Endometrium (tissue), 2 donors: ENCODE data around the gene ANOS1.
A peak's percentile ranks its signal among the peaks of the same experiment; 100 is the strongest.
"Not testable (repeated sequence)": the region's sequence is repeated elsewhere in the genome, so short reads cannot be mapped to it uniquely, and the experiment has no call there.

ENCODE experiments used
- FAIRE-seq: peaks from 2 replicates; lab custom pipeline; 2012; peaks lifted over from hg19 to GRCh38; lab: Jason Lieb, UNC
- donor health status: control.
- donor health status: control.

Gene ANOS1, protein sequence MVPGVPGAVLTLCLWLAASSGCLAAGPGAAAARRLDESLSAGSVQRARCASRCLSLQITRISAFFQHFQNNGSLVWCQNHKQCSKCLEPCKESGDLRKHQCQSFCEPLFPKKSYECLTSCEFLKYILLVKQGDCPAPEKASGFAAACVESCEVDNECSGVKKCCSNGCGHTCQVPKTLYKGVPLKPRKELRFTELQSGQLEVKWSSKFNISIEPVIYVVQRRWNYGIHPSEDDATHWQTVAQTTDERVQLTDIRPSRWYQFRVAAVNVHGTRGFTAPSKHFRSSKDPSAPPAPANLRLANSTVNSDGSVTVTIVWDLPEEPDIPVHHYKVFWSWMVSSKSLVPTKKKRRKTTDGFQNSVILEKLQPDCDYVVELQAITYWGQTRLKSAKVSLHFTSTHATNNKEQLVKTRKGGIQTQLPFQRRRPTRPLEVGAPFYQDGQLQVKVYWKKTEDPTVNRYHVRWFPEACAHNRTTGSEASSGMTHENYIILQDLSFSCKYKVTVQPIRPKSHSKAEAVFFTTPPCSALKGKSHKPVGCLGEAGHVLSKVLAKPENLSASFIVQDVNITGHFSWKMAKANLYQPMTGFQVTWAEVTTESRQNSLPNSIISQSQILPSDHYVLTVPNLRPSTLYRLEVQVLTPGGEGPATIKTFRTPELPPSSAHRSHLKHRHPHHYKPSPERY

DNA sequence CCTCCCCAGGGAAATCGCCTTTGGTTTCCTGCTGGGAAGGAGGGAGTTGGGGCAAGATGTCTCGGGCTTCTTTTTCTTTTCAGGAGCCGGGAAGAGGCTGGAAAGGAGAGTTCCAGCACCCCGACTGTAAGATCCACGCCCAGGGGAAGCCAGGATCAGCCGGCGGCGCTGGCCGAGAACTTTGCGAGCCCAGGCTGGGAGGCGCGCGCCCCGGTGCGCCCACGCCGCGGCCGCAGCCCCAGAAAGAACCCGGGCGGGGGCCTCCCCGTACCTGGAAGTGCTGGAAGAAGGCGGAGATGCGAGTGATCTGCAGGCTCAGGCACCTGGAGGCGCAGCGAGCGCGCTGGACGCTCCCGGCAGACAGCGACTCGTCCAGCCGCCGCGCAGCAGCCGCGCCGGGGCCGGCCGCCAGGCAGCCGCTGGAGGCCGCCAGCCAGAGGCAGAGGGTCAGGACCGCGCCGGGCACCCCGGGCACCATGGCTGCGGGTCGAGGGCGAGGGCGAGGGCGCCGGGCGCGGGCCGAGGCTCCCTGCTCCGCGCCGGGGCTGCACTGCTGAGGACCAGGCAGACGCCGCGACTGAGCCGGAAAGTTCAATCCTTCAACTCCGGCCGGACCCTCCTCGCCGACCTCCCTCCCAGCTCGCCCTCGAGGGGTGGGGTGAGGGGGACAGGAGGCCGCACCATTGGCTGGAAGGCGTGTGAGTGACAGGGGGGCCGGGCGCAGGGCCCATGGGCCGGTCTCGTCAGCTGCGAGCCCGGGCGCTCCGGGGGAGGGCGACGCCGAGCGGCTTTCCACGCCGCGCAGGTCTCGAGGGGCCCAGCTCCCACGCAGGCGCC, at the start of gene ANOS1:
ANOS1 (minus strand) TSS at position 579 of the 837 bp plus-strand sequence; CDS start at position 478, 101 bp downstream.
- no peak for FAIRE-seq

DNA sequence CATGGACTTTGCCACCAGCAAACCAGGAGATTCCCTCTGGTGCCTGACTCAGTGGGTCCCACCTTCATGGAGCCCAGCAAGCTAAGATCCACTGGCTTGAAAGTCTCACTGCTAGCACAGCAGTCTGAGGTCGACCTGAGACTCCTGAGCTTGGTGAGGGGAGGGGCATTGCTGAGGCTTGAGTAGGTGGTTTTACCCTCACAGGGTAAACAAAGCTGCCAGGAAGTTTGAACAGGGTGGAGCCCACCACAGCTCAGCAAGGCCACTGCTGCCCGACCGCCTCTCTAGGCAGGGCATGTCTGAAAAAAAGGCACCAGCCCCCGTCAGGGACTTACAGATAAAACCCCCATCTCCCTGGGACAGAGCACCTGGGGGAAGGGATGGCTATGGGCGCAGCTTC, 41.2 kb upstream of the ANOS1 start:
- FAIRE-seq, result no peak

DNA sequence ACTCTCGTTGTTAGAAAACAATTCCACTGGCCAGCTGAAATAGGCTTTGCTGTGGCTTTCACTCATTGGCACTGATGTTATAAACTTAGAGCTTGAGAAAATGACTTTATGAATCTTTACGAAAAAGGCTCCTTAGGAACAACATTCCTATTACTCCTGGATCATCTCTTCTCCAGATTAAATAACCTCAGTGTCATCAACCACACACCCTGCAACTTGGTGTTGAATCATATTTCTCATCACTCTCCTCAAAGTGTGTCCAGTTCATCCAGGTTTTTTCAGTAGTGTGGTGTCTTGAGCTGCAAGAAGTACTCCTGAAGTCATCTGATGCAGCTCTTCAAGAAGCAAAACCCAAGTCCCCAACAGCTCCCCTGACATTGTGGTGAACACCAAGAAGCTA, 28.1 kb upstream of the ANOS1 start:
- no peak for FAIRE-seq

DNA sequence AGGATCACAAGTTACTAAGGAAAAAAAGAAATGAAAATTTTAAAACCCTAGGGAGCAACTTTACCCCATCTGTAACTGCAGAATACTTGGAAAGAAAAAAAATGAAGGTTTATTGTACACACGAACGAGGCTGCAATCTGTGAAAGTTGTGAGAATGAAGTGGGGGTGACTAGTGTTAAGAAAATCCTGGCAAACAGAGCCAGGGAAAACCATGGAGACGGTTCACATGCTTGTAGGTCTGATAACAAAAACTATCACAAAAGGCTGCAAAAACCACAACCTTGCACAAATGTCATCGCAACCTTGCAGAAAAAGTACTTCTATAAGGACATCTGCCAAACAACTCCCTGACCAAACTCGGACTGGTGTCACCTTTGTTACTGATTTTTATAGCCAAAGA, 26.8 kb upstream of the ANOS1 start:
- not testable (repeated sequence) for FAIRE-seq

DNA sequence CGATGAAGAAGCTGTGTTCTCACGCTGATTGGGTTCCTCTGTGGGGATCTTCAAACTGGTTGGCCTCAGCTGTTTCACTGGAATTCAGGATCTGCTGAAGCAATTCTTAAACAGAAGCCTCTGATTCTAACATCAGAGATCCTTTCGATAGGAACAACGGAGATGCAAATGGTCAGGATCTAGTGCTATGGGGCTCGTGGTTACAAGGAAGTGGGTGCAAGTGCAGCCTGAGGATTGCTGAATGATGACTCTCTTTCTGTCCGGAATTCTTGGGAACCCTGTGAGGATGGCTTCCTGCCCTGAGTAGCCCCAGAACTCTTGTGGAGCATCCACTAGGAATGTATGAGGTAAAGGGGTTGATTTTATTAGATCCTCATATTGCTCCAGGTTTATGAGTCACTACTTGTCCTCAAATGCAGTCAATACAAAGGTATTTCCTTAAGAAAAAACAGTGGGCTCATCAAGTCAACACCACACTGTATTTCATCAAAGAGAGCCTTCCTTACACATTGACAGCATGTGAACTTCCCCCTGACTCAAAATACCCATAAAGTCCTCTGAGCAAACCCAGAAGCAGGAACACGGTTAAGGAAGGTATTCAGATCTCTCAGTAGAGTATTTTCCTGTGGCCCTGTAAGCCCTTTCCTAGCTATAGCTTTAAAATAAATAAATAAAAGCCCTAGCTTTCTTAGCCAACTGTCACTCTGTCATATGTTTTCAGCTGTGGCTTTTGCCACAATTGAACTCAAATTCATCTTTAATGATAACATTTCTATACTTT, 25.9 kb upstream of the ANOS1 start:
- FAIRE-seq, result not testable (repeated sequence)

DNA sequence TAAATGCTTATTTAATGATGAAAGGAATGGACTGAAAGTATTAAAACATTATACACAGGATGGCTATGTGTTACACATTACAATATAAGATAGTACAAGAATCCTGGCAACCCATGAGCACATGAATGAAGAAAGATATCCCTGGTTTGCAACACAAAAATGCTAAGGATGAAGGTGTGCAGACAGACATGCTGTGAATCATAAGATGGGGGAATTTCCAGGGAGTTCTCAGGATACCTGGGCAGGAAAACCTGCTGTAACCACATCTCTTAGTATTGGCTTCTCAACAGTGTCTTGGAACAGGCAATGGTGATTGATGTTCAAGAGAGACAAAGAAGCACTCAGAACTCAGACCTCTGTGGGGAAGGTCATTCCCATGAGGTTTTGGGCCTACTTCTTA, 23.9 kb upstream of the ANOS1 start:
- FAIRE-seq, result no peak

DNA sequence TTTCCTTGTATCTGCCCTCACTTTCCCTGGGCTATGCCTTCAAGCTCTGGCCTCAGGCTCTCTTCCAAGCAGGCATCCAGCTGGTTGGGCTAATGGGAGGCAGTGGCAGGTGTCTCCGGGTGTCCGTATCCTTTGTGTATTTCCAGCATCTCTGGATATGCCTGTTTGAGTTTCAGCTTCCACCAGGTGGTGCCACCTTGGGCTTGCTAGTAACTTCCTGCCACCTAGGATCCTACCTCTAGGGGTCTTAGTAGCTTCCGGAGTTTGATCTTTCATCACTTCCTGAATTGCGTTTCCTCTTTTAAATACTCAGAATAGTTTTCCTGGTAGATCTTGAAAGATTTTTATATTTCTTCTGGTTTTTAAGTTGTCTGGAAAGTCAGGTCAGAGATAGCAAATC, 23.2 kb upstream of the ANOS1 start:
- FAIRE-seq, result no peak

DNA sequence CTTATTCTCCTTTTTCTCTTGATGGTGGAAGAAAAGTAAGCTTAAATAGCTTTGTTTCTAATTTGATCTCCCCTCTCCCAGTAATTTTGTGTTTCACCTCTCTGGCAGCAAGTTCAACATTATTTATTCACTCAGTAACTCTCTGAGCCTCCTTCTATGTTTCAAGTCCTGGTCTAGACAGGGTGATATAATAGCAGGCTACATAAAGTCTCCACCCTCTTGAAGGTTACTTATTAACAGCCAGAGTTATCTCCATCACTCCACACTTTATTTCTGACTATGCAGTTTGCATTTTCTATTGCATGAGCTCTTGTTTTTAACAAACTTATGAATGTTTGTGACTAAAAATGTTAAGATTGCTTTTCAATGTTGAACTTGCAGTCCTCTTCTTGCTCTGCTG, 17.8 kb upstream of the ANOS1 start:
- no peak for FAIRE-seq

DNA sequence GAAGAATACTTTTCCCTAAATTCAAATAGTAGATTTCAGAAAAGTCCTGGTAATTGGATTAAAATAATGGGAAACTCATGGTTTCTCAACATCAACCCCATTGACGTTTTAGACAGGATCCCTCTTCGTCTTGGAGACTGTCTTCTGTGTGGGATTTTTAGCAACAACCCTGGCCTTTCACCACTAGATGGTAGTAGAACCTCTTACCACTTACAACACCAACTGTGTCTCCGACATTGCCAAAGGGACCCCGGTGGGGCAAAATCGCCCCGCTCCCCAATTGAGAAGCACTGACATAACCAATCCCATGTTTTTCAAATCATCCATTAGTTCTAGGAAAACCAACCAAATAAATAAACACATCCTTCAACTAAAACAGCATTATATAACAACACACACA, 16.9 kb upstream of the ANOS1 start:
- no peak for FAIRE-seq

DNA sequence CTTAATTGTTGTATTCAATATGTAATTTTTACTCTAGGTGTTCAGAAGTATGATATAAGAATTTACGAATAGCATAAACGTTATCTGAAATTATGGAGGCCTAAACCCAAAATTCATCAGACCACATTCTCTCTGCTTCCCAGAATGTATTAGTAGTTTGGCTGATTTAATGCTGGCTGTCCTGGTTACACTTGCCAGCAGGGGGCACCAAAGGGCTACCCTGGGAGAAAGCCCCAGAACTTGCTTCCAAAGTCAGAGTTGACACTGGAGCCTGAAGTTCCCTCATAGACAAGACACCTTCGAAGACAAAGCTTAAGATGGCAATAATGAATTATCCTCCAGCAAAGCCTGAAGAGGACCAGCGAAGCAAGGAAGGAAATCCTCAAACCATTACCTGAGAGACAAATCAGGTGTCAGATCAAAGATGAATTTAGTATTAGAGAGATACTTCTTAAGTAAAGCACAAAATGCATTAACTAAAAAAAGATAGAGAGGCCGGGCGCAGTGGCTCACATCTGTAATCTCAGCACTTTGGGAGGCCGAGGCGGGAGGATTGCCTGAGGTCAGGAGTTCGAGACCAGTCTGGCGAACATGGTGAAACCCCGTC, 11.3 kb upstream of the ANOS1 start:
- FAIRE-seq, result no peak

DNA sequence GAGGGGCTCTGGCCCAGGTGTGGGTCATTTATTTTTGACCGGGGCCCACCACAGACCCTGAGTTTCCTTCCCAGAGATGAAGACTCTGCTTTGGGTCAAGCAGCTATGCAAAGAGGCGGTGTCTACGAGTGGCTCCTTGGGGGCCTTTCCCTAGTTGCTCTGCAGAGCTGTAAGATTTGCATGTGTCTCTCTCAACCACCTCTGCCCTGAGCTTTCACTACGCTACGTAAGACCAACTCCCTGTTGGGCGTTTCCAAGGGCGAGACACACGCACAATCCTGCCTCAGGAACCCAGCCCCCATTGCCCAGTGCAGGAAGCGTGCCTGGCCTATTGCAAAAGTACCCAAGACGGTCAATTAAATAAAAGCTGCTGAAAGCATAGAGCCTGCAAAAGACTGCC, 10.0 kb upstream of the ANOS1 start:
- no peak for FAIRE-seq

DNA sequence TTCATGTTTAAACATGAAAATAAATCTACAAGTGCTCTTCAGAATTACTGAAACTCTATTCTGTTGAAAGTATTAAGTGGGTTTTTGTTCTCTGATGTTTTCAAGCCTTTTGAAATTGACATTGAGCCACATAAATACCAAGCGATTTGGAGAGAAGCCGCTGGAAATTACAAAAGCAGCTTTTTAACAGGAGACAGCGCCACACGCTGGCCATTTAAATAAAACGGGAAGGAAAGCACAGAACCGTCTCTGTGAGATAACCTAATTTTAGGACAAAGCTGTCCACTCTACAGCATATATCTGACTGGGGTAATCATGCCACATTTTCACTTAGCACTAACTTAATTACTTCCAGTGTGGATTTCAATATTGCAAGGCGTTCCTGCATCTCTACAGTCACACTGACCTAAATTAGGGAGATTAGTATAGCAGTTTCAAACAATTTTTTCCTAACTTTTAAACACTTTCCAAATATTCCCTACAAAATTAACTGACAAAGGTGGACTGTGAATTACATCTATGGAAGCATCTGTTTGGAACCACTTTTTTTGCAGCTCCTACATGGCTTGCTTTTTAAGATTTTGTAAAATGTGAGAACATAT, 6.8 kb upstream of the ANOS1 start:
- FAIRE-seq, result peak; percentile 29

DNA sequence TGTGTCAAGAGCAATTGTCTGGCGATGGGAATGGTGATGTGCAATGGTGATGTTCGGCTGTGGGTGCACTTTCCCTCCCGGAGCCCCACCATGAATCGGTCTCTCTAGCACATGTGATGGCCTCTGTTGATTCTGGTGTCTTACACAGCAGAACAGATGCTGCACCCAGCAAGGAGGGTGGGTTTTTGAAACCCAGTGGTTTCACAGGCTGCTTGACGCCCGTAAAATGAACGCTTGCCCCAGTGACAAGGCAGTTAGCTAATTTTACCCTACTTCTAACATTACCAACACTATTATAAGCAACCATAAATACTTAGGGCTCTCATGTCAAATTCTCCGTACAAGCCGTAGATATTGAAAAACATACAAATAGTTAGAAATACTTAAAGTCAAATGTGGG, 5.9 kb upstream of the ANOS1 start:
- no peak for FAIRE-seq

DNA sequence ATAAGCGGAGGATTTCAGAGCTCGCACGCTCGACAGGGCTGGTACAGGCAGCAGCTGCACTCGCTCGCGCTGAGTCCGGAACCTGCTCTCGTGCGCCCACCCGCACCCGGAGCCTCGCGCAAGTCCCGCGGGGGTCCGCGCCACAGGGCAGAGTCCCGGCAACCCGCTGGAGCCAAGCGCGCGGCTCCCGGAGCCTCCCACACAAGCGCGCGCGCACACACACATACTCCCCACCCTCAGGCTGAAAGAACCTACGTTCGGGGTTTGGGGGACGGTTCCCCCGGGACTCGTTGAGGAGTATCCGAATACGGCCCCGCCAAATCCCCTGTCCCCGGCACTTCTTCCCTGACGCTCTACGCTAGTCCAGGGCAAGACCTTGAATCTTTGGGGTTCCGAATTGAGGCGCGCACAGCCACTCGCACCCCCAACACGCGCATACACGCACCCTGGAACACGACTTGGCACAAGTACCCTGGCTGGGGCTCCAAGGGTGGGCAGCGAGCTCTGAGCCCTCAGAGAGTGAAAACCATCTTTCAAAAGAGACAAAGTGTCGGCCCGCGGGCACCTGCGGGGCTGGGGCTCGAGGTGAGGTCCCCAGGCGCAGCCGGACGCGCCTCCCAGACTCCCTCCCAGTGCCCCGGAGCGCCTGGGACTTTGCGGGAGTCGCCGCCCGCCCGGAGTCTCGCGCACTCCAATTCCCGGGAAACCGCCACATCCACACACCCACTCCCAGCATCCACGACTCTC, 952 bp downstream of the ANOS1 start:
- no peak for FAIRE-seq

DNA sequence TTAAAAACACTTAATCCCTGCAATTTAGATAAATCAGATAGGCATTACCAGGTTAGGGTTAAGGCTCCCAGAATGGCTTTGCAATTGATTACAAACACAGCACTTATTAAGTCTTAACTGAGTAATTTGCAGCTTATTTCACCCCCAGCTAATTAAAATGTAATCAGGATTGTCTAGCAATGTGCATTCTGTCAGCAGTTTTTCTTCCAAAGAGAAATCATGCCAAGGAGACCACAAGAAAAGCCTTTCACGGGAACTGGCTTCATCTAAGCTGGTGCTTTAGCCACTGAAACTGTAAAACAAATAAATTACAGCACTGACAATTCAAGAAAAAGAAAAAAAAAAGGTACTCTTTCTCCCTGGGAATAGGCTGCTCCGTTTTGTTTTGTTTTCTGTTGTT, 2.1 kb downstream of the ANOS1 start:
- no peak for FAIRE-seq

DNA sequence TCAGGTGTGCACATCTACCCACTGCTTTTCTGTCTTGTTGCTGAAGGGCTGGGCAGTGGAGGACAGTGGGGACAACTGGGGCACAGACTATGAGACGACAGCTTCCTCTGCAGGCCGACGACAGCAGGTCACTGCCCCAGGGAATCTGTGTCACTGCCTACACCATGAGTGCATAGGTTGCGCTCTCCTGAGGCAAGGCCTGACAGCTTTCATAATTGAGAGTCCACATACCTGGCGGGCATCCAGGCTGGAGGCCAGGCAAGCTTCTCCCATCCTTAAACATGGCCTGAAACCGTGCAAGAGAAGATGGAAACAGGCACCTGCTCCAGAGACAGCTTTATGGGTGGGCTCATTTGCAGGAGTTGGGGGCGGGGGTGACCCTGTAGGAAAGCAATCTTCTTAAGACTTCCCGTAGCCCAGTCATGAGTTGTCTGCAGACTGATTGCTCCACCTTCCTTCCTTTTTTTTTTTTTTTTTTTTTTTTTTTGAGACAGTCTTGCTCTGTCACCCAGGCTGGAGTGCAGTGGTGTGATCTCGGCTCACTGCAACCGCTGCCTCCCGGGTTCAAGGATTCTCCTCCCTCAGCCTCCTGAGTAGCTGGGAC, 2.9 kb downstream of the ANOS1 start:
- no peak for FAIRE-seq

DNA sequence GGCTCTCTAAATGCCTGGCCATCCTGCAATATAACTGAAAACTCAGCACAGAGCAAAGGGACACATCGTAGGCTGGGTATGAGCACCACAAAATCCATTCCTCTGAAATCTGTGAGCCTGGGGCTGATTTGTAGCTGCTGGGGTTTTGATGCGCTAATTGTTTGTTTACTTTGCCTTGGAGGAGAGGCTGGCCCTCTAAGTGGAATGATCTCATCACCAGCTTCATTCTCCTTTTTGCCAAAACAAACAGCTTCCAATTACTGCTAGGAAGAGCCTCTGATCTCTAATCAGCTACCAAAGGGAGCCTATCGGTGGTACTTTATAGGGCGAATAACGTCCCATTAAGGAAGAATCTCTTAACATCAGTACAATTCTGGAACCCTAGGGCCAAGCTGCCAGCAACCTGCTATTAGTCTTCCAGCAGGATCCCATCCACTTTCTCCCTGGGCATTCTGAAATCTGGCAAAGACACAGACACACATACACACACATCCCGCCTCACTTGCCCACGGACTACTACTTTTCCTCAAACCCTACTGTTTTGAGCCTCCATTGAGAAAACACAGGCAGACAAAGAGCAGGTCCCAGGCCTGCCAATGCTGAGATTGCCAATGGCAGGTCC, 5.8 kb downstream of the ANOS1 start:
- FAIRE-seq, result no peak

DNA sequence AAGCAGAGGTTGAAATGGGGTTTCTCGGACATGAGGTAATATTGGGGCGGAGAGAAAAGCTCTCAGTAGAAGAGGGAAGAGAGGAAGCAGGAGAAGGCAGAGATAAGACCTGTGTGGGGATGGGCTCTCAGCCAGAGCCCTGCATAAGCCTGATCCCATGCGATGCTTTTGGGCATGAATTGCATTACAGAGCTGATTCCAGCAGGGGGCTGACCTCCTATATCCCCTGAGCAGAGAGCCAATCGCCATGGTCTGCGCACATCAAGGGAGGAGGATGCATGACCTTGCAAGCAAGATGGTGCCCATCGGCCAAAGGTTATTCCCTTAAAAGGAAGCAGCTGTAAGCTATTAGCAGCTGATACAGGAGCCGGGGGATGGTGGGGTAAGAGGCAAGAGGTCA, 7.6 kb downstream of the ANOS1 start:
- no peak for FAIRE-seq

DNA sequence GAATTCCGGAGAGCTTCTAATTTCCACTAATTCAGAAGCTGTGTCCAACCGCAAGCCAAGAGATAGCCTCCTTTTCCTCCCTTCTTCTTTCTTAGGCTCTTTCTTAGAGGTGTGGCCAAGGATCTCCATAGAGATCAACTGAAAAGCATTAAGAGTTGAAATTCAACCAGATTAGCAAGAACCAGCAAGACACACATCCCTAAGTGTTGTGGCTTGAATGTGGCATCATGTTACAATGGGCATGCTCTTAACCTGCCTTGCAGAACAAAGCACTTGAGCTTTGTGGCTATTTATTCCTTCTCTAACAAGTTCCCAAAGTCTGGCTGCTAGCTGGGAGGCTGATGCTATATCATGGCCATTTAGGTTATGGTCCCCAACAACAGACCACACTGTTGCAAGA, 10.4 kb downstream of the ANOS1 start:
- FAIRE-seq, result no peak

DNA sequence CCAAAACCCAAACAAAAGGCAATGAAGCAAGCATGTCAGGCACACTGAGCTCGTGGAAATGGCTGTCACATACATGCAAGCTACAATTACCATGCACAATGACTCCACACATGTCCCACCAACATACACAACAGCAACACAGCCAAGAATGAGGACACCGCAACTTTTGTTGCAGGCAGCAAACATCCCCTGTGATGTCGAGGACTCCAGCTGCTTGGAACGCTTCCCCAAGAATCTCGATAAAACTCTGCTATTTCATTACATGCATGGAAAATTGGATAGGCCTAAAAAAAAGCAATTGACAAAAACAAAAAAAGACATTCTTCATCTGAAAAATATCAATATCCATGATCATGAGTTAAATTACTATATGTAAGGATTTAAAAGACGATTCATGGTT, 11.8 kb downstream of the ANOS1 start:
- FAIRE-seq, result no peak
